ENCODE results near the gene PPP3R1.

The PPP3R1 gene

GRCh38 chr2:68230241-68231060 lies 21.9 kb downstream of the PPP3R1 start:
- no peak for DNase-seq

- no peak for DNase-seq
These were observed 25.5 kb downstream of the PPP3R1 start for GRCh38 chr2:68226794-68227193.

- no peak for DNase-seq
These were observed 27.2 kb downstream of the PPP3R1 start for GRCh38 chr2:68225119-68225632.

GRCh38 chr2:68223419-68223818 lies 28.9 kb downstream of the PPP3R1 start:
- no peak for DNase-seq

GRCh38 chr2:68222287-68222686 lies 30.0 kb downstream of the PPP3R1 start:
- DNase-seq = no peak

- DNase-seq = no peak
These were observed 33.9 kb downstream of the PPP3R1 start for GRCh38 chr2:68218343-68218901.

- no peak for DNase-seq
These were observed 34.6 kb downstream of the PPP3R1 start for GRCh38 chr2:68217729-68218128.

GRCh38 chr2:68216454-68217310 lies 35.6 kb downstream of the PPP3R1 start:
- DNase-seq = no peak

- DNase-seq = no peak
These were observed 38.0 kb downstream of the PPP3R1 start for GRCh38 chr2:68214381-68214780.

GRCh38 chr2:68206793-68207192 lies 45.5 kb downstream of the PPP3R1 start:
- no peak for DNase-seq

GRCh38 chr2:68203587-68203986 lies 48.7 kb downstream of the PPP3R1 start:
- no peak for DNase-seq

GRCh38 chr2:68200157-68200787 lies 52.1 kb downstream of the PPP3R1 start:
- no peak for DNase-seq

GRCh38 chr2:68196120-68196716 lies 56.1 kb downstream of the PPP3R1 start:
- peak; percentile 30 for DNase-seq

- DNase-seq = no peak
These were observed 57.2 kb downstream of the PPP3R1 start for GRCh38 chr2:68195096-68195495.

- no peak for DNase-seq
These were observed 58.5 kb downstream of the PPP3R1 start for GRCh38 chr2:68193787-68194372.

GRCh38 chr2:68193144-68193543 lies 59.2 kb downstream of the PPP3R1 start:
- no peak for DNase-seq

- DNase-seq = no peak
These were observed 61.2 kb downstream of the PPP3R1 start for GRCh38 chr2:68190991-68191731.

- no peak for DNase-seq
These were observed 62.1 kb downstream of the PPP3R1 start for GRCh38 chr2:68189991-68190784.

- no peak for DNase-seq
These were observed 63.5 kb downstream of the PPP3R1 start for GRCh38 chr2:68188831-68189230.

- no peak for DNase-seq
These were observed 65.0 kb downstream of the PPP3R1 start for GRCh38 chr2:68187329-68187728.
